Ovary (tissue), 9 donors: ENCODE data around the gene TMEM243. TPM values are rescaled to one million over a fixed set of nuclear protein-coding genes. Genes with fewer than 3 reads are reported as not detected.

Source experiments
- DNase-seq, 5 donors: peaks; one replicate each; pipeline ENCODE4 v3.0.0-alpha.2; 2019 to 2020
- H3K27ac ChIP-seq, 2 donors: fragments of 200-600 bp; one replicate each; pipeline versions ENCODE4 v1.5.1 to v1.8.0; 2019 to 2022
- H3K27me3 ChIP-seq: fragments of 200-600 bp; one replicate; pipeline ENCODE4 v1.8.0; 2022
- H3K36me3 ChIP-seq: fragments of 200-600 bp; sonication (generic); one replicate; pipeline ENCODE4 v1.5.1; 2019
- H3K4me1 ChIP-seq: one replicate; pipeline ENCODE4 v1.8.1; 2013; ENCODE audit warnings: mild to moderate bottlenecking, moderate library complexity; ENCODE audit not compliant: insufficient read depth
- H3K4me3 ChIP-seq: fragments of 200-600 bp; sonication (generic); one replicate; pipeline ENCODE4 v1.5.1; 2017
- H3K9me3 ChIP-seq, 2 donors: fragments of 200-600 bp in 1 of 2; sonication (generic) in 1 of 2; one replicate each; pipeline versions ENCODE4 v1.5.1 to v1.8.1; 2013 to 2019; ENCODE audit warnings: mild to moderate bottlenecking in 1 of 2, moderate library complexity in 1 of 2
- CTCF ChIP-seq, 3 donors: fragments of 450-650 bp in 2 of 3; fragments of 200-600 bp in 1 of 3; IDR thresholded peaks; one replicate each; pipeline versions ENCODE4 v1.5.1 to v1.8.0; 2016 to 2022; ENCODE audit warnings: antibody characterized with exemption in 3 of 3, mild to moderate bottlenecking in 1 of 3
- EP300 ChIP-seq: sonication (generic); formaldehyde crosslinking; IDR thresholded peaks from one replicate; pipeline ENCODE4 v1.6.1; 2017; ENCODE audit warnings: antibody characterized with exemption
- POLR2A ChIP-seq: fragments of 450-650 bp; IDR thresholded peaks from one replicate; pipeline ENCODE4 v1.6.1; 2017; ENCODE audit warnings: antibody characterized with exemption, mild to moderate bottlenecking, moderate library complexity
- WGBS, 3 donors: extraction: QIAGEN DNeasy Blood & Tissue Kit in 1 of 3; methylation state at CpG; one replicate each; pipeline versions ENCODE4 v1.1.5 to v1.1.7; 2013 to 2017; 5-methylcytosine and 5-hydroxymethylcytosine counted together
- intact Hi-C, 4 donors: fragments of 100-400 bp; cut with DNase I; formaldehyde crosslinking; loops; one replicate each; pipeline versions ENCODE4 v1.11.0 to v1.15.1; 2022 to 2023
- polyA plus RNA-seq, 2 donors: library from polyadenylated mRNA; stranded (reverse); fragments of 200-250 nt in 1 of 2; fragments of 350-450 nt in 1 of 2; fragmentation: Illumina TruSeq in 1 of 2; extraction: RNeasy Lipid Tissue Mini Kit (QIAGEN cat#74804) in 1 of 2; gene quantifications; one replicate each; pipeline ENCODE4 v1.2.3, GENCODE V29; 2013 to 2014
- total RNA-seq, 7 donors: library from RNA; depleted of rRNA in 2 of 7; stranded (reverse); fragments of >200 nt in 2 of 7; fragmentation: NEBNext Ultra II Directional in 3 of 7; extraction: Animal tissue kit (Norgen Biotek cat#: 25700) in 3 of 7; gene quantifications; one replicate each; pipeline versions ENCODE4 v1.1.0 to v1.2.4, GENCODE V29; 2016 to 2023
- donor health status: DM: no; HTN: no; CAD: no; lungs with moderate emphysema.
- donor health status: DM: no; HTN: no; CAD: no.
- donor health status: Bipolar disorder and iron deficiency.
- donor health status: DM: yes; HTN: yes; CAD: no.
- donor health status: DM: no; HTN: no; CAD: no.
- donor health status: DM: yes; HTN: yes; CAD: no.

Gene TMEM243
- total and polyA plus RNA-seq, 9 donors: 23.4 to 57.8 (median 32.1) TPM

- no peak overlapping the region for H3K4me3 ChIP-seq
- H3K27me3 ChIP-seq: no peaks in the 10 kb centered on the region
- TF ChIP-seq EP300: no peak
- H3K9me3 ChIP-seq: no peaks in the 10 kb centered on the region
- no peaks in the 10 kb centered on the region for H3K36me3 ChIP-seq
- no peak overlapping the region for H3K27ac ChIP-seq
- H3K4me1 ChIP-seq: no peaks in the 10 kb centered on the region
- WGBS, 3 donors: 82 to 88% (median 84%) methylated on average over 3 of the region's 3 CpGs
- DNase-seq: no peak
- intact Hi-C loops: no loop called here
These were observed 28.7 kb downstream of the TMEM243 start for GRCh38 chr7:87190783-87191182.

- WGBS, 3 donors: 93 to 99% (median 97%) methylated on average over 2 of the region's 2 CpGs
- TF ChIP-seq POLR2A: no peak
- no peak for TF ChIP-seq CTCF (IDR thresholded peaks at IDR 0.05)
- TF ChIP-seq EP300: no peak
- intact Hi-C loops: no loop called here
- DNase-seq: no peak
- no peaks in the 10 kb centered on the region for H3K36me3 ChIP-seq
- H3K4me3 ChIP-seq: no peak overlapping the region
- H3K27ac ChIP-seq: no peak overlapping the region
- no peaks in the 10 kb centered on the region for H3K27me3 ChIP-seq
- no peaks in the 10 kb centered on the region for H3K9me3 ChIP-seq
- H3K4me1 ChIP-seq: no peaks in the 10 kb centered on the region
These were observed 30.6 kb downstream of the TMEM243 start for GRCh38 chr7:87188930-87189329.

GRCh38 chr7:87187120-87187519 is 32.4 kb downstream of the TMEM243 start:
- H3K4me3 ChIP-seq: no peak overlapping the region
- 95 to 98% (median 97%) methylated on average over 2 of the region's 2 CpGs for WGBS, 3 donors
- no peaks in the 10 kb centered on the region for H3K36me3 ChIP-seq
- H3K27ac ChIP-seq: no peak overlapping the region
- intact Hi-C loops: no loop called here
- H3K4me1 ChIP-seq: no peaks in the 10 kb centered on the region
- H3K27me3 ChIP-seq: no peaks in the 10 kb centered on the region
- no peaks in the 10 kb centered on the region for H3K9me3 ChIP-seq
- DNase-seq: no peak
- no peak for TF ChIP-seq CTCF (IDR thresholded peaks at IDR 0.05)

GRCh38 chr7:87179180-87179579 is 40.4 kb downstream of the TMEM243 start:
- H3K4me3 ChIP-seq: no peak overlapping the region
- H3K36me3 ChIP-seq: no peaks in the 10 kb centered on the region
- no peaks in the 10 kb centered on the region for H3K9me3 ChIP-seq
- no peaks in the 10 kb centered on the region for H3K27me3 ChIP-seq
- intact Hi-C loops: no loop called here
- H3K27ac ChIP-seq: no peak overlapping the region
- no peaks in the 10 kb centered on the region for H3K4me1 ChIP-seq
- no peak for DNase-seq
- TF ChIP-seq CTCF (IDR thresholded peaks at IDR 0.05) (no peak), POLR2A (no peak), EP300 (no peak)
- WGBS, 3 donors: 96 to 97% (median 97%) methylated on average over 3 of the region's 3 CpGs

GRCh38 chr7:87178320-87178719 is 41.2 kb downstream of the TMEM243 start:
- WGBS, 3 donors: 93 to 95% (median 93%) methylated on average over 4 of the region's 4 CpGs
- intact Hi-C loops: no loop called here
- Histone ChIP-seq H3K27me3 (no peaks in the 10 kb centered on the region), H3K4me1 (no peaks in the 10 kb centered on the region), H3K4me3 (no peak overlapping the region), H3K36me3 (no peaks in the 10 kb centered on the region), H3K9me3 (no peaks in the 10 kb centered on the region), H3K27ac (no peak overlapping the region)
- no peak for TF ChIP-seq POLR2A
- no peak for DNase-seq

- WGBS, 3 donors: 89 to 92% (median 91%) methylated on average over 1 of the region's 1 CpG
- DNase-seq: no peak
- Histone ChIP-seq H3K27me3 (no peaks in the 10 kb centered on the region), H3K36me3 (no peaks in the 10 kb centered on the region), H3K4me1 (no peaks in the 10 kb centered on the region), H3K9me3 (no peaks in the 10 kb centered on the region), H3K4me3 (no peak overlapping the region), H3K27ac (no peak overlapping the region)
- no peak for TF ChIP-seq POLR2A
- TF ChIP-seq EP300: no peak
- no peak for TF ChIP-seq CTCF (IDR thresholded peaks at IDR 0.05)
- intact Hi-C loops: no loop called here
These were observed 46.1 kb downstream of the TMEM243 start for GRCh38 chr7:87173471-87173870.
